HG03354 (cell line): ENCODE results near the gene CD247.

Experiments
- ATAC-seq: cut with Tn5 transposase; IDR thresholded peaks from one replicate; pipeline ENCODE4 v1.9.1; 2021; ENCODE audit warnings: mild to moderate bottlenecking; ENCODE audit not compliant: unreplicated experiment, poor library complexity, severe bottlenecking

CD247 gene

DNA sequence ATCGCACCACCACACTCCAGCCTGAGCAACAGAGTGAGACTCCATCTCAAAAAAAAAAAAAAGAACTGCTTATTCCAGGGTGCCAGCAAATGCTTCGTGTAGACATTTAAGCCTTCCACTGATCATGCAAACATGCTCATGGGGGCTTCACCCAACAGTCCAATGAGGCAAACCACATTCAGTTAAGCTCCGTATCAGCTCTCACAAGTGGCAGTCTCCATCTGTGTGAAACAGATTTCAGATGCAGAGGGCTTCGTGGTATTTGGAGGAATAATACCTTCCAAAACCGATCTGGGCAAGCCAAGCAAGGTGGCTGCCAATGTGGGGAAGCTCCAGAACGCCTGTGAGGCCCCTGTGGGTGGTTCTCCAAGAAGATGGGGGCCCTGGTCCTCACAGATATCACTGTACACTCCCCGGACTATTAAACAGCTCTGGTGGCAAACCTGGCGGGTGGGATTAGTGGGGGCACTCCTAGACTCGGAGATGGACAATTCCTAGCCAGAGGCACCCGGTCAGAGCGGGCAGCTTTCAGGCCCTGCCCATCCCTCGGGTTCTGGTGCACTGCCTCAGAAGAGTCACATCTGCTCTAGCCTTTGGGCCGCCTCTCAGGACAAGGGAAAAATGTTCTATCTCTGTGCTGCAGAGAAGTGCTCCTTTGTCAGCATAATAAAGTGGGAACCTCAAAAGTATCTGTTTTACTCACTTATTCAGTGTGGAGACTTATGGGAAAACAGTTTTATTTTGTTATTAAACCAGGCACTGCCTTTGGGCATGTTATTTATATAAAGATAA, 25.1 kb upstream of the CD247 start:
- no peak for ATAC-seq

GRCh38 chr1:167542109-167543032, 24.0 kb upstream of the CD247 start:
- no peak for ATAC-seq

- no peak for ATAC-seq
Observed at GRCh38 chr1:167541610-167542009, 23.3 kb upstream of the CD247 start.

DNA sequence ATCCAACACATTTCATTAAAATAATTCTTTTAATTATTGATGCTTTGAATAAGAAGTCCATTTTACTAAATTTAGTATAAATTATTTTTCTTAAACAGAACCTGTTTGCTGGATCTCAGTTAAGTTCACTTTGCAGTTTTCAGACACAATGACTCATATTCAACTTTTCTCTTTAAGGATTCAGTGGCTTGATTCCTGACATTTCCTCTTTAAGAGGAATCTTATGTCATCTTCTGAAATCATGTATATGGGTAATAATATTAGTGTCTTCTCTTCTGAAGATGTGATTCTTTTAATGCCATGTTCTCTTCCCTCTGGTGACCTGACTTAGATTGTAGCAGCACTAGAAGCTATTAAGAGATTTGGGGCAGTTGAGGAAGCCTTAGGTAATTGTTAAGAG, 22.7 kb upstream of the CD247 start:
- ATAC-seq = no peak

GRCh38 chr1:167538657-167539056, 20.3 kb upstream of the CD247 start:
- ATAC-seq = no peak

GRCh38 chr1:167533851-167534300, 15.5 kb upstream of the CD247 start:
- ATAC-seq = peak; percentile 74

DNA sequence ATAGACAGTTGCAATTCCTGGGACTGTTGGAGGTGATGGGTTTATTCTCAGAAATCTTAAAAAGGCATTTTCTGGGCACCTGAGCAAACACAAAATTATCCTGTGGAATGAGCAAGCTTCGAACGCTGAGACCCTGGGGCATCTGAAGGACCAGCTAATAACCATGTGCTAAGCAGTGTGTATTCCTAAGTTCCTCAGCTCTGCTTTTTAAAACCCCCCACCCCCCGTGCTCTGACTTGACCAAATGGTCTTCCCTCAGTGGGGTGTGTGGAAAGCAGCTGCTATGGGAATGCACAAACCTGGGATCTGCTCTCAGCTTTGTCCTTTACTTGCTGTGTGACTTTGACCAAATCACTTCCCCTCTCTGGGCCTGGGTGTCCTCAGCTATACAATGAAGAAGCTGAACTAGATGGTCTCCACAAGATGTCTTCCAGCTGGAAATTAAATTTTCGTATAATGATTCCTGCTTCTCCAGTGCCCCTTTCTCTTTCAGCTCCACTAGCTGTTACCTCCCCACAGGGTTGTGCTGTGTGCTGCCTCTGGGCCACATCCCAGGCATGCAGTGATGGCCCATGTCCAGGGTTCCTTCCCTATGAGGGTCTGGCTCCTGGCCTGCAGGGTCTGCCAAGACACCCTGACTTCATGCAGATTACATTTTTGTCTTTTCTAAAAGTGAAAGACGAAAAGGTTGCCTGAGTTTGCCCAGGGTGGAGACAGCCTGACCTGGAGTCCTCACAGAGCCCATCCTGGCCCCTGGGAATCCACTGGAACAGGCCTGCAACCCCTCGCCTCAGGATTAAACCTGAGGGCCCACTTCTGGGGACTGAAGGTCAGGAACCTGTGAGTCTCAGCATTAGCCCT, 14.9 kb upstream of the CD247 start:
- ATAC-seq = no peak

- no peak for ATAC-seq
Observed at GRCh38 chr1:167532375-167532774, 14.0 kb upstream of the CD247 start.

GRCh38 chr1:167529829-167530474, 11.6 kb upstream of the CD247 start:
- no peak for ATAC-seq

DNA sequence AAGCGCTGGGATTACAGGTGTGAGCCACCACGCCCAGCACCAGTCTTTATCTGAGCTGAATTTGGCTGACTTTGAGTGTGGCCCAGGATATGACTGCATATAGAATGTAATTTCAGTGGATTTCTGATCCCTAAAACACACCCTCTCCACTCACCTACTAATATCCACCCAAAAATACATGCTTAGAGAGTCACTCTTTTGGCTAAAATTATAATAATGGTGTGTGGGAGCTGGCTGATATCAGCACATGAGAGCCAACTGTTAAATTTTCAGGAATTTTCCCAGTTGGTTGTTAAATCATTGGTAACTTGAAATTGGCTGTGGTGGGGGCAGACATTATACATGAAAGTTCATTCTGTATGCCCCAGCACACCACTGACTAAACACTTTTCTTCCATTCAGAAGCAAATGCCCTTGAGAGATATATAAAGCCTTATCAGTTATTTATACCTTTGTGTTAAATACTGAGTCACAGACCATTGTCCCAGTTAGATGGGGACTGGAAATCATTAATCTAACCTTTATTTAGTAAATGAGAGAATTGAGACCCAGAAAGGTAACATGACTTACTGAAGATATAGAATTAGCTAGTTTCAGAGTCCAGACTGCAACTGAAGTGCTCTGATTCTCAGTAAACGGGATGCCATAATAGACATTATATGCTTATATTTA, 9.9 kb upstream of the CD247 start:
- ATAC-seq = no peak

GRCh38 chr1:167526667-167527383, 8.5 kb upstream of the CD247 start:
- ATAC-seq = no peak

DNA sequence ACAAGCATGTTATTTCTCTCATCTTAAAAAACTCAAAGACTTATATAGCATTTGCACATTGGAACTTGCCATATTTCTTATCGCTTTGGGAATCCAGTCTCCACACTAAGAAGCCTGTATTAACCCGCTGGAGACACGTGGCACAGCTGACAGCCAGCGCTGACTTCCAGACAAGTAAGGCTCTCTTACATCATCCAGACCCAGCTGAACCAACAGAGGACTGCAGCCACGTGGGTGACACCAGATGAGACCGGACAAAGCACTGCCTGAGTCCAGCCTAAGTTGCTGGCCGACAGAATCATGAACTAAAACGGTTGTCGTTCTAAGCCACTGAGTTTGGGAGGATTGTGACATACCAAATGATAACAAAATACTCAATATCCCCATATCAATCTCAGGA, 6.3 kb upstream of the CD247 start:
- no peak for ATAC-seq

DNA sequence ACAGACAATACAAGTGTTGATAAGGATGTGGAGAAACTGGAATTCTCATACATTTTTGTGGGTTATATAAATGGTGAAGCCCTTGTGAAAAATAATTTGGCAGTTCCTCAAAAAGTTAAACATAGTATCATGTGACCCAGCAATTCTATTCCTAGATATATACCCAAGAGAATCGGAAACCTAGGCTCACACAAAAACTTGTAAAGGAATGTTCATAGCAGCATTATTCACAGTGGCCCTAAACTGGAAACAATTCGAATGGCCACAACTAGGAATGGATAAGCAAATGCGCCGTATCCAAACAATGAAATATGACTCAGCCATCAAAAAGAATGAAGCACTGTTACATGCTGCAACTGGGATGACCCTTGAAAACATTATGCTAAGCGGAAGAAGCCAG, 3.9 kb upstream of the CD247 start:
- ATAC-seq = no peak

DNA sequence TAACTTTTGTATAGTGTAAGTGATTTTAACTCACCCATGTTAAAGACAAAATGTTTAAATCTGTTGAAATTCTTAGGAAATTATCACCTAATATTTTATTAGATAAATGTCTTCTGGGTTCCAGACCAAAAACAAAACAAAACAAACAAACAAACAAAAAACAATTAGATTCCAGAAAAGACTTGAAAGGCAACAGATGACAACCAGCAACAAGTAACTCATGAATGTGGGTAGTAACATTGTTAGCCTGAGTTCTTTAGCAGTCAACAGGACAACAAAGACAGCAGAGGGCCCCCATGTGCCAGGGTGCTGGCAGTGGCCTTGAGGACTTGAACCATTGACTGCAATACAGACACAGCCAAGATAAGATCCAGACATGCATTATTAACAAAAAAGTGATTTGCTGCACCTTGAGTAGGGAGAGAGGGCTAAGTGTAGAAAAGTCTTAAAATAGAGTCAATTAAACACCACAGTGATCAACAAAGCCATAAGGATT, 2.4 kb upstream of the CD247 start:
- no peak for ATAC-seq

DNA sequence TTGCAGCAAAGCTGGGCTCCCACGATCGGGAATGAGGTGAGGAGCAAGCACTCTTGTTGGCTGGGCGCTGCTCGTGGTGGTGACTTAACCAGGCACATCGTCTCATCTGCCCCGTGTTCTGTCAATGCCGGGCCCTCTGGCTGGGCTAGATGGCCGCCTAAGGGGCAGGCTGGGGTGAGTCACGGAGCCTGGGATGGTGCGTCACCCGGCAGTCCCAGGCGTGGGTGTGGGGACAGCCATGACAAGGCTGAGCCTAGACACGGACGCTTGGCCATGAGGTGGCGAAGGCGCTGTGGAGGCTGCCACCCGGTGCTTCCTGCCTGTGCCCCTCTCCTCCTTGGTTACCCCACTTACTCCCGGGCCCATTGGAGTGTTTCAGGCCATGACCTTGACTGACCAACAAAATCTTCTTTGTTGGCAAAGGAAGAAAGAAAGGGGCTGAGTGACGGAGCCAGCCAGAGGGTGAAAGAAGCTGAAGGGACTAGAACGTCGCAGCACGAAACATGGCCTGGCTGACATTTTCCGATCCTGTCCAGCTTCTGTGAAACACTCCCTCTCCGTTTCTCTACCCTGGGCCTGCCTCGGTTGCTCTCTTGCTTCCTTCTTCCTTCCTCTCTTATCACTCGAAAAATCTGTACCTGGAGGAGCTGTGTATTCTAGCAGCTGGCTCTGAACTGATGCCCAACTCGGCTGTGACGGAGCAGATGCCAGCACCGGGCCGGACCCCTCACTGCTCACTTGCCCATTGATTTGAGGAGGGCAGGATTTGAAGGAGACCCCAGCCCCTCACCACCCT, 596 bp downstream of the CD247 start:
- no peak for ATAC-seq

DNA sequence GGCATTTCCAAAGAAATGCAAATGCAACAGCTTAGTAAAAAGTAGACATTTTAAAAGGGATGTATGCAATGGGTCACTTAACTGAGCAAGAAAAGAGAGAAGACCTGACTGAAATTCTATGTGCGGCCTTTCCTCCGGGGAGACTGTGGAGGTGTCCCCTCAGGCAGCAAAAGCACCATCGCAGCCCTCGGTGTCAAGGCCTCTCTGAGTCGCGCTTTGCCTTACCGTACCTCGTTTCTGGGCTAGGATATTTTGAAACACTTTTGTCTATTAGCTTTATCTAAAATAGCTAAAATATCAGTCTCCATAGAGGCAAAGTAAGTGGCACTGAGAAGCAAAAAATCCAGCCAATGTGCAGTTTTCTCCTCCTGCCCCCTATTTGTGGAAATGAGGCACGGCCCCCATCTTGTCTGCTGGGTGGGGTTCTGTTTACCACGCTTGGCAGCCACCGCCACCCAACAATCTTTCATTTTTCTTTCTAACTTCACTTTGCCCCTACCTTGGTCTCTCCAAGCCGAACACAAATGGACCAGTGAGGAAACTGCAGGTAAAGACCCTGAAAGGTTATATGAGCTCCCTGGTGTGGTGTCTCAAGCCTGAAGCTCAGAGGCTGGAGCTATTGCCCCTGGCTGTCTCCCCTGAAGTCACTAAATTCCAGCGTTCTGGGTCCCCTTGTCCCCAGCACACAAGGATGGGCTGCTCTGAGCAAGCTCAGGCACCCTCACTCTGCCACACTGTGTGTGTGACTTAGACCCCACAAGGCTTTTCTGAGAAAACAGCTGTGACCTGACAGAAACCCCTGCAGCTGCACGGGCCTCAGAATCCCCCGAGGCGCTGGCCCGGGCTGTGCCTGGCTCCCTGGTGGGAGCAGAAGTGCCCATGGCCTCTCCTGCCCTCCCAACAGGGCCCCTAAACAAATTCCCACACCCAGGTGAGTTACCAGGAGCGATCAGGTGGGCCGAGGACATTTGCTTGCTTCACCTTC, 1.6 kb downstream of the CD247 start:
- no peak for ATAC-seq
